Measurements from ENCODE around the gene UIMC1.

UIMC1 gene

GRCh38 chr5:176948458-176948857, 58.1 kb downstream of the UIMC1 start:
- no peak for DNase-seq

DNA sequence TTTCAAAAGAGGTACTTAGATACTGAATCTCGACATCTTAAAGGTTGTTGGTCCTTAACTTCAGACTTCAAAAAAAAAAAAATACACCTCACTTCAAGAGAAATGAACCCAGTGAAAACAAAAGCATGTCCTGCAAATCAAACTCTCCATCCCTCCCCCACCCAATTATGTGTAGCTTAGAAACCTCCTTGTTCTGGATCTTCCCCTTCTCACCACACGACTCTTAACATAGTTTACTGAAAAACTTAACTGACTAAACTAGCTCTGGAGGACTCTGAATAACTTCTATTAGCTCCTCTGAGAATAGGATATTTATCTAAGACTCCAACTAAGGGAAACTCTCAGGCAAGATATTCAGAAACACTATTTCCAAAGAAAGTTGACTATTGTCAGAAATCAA, 58.7 kb downstream of the UIMC1 start:
- DNase-seq: no peak

- no peak for DNase-seq
Observed at GRCh38 chr5:176944268-176944667, 62.3 kb downstream of the UIMC1 start.

- DNase-seq: no peak
Observed at GRCh38 chr5:176943816-176944215, 62.8 kb downstream of the UIMC1 start.

GRCh38 chr5:176941951-176942350, 64.6 kb downstream of the UIMC1 start:
- DNase-seq: no peak

- DNase-seq: no peak
Observed at GRCh38 chr5:176938472-176938871, 68.1 kb downstream of the UIMC1 start.

- no peak for DNase-seq
Observed at GRCh38 chr5:176935017-176935416, 71.6 kb downstream of the UIMC1 start.

GRCh38 chr5:176934309-176934930, 72.2 kb downstream of the UIMC1 start:
- no peak for DNase-seq

- DNase-seq: no peak
Observed at GRCh38 chr5:176929654-176930053, 76.9 kb downstream of the UIMC1 start.

GRCh38 chr5:176927562-176927961, 79.0 kb downstream of the UIMC1 start:
- DNase-seq: no peak

- DNase-seq: no peak
Observed at GRCh38 chr5:176922817-176923216, 83.8 kb downstream of the UIMC1 start.

GRCh38 chr5:176921714-176922113, 84.9 kb downstream of the UIMC1 start:
- no peak for DNase-seq

DNA sequence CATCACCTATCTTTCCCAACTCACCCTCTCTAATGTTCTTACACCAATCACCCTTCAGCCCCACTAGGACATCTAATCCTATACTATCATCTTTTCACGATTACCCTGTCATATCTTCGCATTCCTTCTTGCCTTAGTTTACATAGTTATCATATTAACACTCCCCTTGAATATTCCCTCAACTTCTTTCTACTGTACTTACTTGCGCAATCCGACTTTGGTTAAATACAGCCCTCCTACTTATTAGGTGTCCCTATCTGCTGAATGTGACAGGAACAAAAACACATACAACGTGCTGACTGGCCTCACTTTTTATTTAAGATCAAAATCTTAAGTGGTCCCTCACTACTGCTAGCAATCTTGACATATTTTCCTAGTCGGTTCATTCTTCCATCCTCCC, 88.0 kb downstream of the UIMC1 start:
- no peak for DNase-seq

DNA sequence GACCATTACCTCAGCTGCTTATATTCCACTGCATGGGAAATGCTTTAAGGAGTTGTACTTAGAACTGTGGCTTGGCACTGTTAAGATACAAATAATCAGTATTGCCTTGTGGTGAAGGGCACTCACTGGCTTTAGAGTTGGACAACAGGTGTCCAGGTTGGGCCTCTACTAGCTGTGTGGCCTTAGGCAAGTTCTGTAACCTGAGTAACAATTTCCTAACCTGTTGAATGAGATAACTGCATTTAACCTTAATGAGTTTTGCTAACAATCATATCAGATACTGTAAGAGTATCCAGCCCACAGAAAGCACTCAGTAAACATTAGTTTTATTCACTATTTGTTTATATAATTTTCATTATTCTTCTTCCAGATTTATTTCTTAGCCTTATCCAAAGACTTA, 90.2 kb downstream of the UIMC1 start:
- no peak for DNase-seq

GRCh38 chr5:176915906-176916305, 90.7 kb downstream of the UIMC1 start:
- no peak for DNase-seq

- no peak for DNase-seq
Observed at GRCh38 chr5:176912115-176912514, 94.5 kb downstream of the UIMC1 start.

- no peak for DNase-seq
Observed at GRCh38 chr5:176908675-176909368, 97.8 kb downstream of the UIMC1 start.

DNA sequence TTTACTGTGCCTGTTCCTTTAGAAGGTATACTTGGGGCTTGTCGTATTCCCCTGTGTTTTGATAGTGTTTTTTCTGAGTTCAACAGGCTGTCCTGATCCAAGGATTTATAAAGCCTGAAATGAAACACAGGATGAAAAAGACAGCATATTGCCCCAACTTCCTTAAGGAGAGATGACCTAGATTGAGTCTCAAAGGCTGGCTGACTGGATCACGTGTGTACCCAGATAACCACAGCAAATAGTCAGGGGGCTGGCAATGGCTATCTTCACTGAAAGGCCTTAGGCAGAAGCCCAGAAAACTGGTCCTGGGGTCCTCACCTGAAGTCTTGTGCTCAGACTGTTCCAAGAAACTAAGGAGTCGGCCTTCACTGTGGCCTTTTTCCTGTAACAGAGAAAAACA, 99.8 kb downstream of the UIMC1 start:
- DNase-seq: no peak

DNA sequence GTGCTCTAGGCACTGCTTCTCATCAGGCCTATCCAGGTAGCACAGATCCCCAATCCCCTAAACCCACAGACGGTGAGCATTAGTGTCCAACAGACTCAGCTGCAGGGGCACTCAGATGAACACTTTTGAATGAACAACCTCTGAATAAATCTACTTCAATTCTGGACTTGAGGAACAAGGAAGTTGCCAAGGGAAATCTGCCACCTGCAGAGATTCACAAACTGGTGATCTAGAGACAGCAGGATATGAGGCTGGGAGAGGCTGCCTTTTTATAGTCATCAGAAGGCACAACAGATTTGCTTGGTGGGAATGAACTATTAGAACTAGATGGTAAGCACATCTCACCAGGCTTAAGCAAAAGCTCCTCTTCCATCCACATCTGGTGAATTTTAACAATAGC, 100.5 kb downstream of the UIMC1 start:
- DNase-seq: no peak

GRCh38 chr5:176904276-176904675, 102.3 kb downstream of the UIMC1 start:
- no peak for DNase-seq

- no peak for DNase-seq
Observed at GRCh38 chr5:176902911-176903664, 103.5 kb downstream of the UIMC1 start.

- no peak for DNase-seq
Observed at GRCh38 chr5:176902102-176902814, 104.3 kb downstream of the UIMC1 start.

GRCh38 chr5:176901260-176902101, 105.1 kb downstream of the UIMC1 start:
- DNase-seq: no peak

Measured in COR-L47 (cell line).